ENCODE data around the gene GTPBP2. TPM values are rescaled to one million over a fixed set of nuclear protein-coding genes. Genes with fewer than 3 reads are reported as not detected.

The GTPBP2 gene
- polyA plus RNA-seq, 1 donor (not counting 4 experiments of a cell fraction or from before 2014, with no cell fraction given), result 59.5 TPM

- peaks cover 34 to 60% of the 10 kb centered on the region in 2 experiments for H3K36me3 ChIP-seq (ENCODE audit: control insufficient read depth in 2 of 2, extremely low read depth in 1 of 2, insufficient read depth in 2 of 2, low read length in 2 of 2)
Observed at GRCh38 chr6:43674921-43675320, 45.9 kb upstream of the GTPBP2 start.

GRCh38 chr6:43674291-43674690 lies 45.2 kb upstream of the GTPBP2 start:
- DNase-seq (ENCODE audit: low read depth, low spot score) (no peak), FAIRE-seq (no peak)
- H3K4me1 ChIP-seq (ENCODE audit: control insufficient read depth, extremely low read depth, insufficient read depth, low read length), result peaks cover 7% of the 10 kb centered on the region
- H3K9ac ChIP-seq (ENCODE audit: control insufficient read depth, extremely low read depth, insufficient read depth, low read length), result no peak overlapping the region
- H3K9me1 ChIP-seq (ENCODE audit: control insufficient read depth, extremely low read depth, insufficient read depth, low read length), result peaks cover 2% of the 10 kb centered on the region
- H3K36me3 ChIP-seq (ENCODE audit: control insufficient read depth in 2 of 2, extremely low read depth in 1 of 2, insufficient read depth in 2 of 2, low read length in 2 of 2), result peaks cover 34 to 54% of the 10 kb centered on the region in 2 experiments
- no peaks in the 10 kb centered on the region for H3K79me2 ChIP-seq (ENCODE audit: control insufficient read depth, insufficient read depth, low read length)
- no peak overlapping the region for H3K4me2 ChIP-seq (ENCODE audit: control insufficient read depth, extremely low read depth, insufficient read depth, low read depth, low read length)
- no peak overlapping the region for H3K27ac ChIP-seq (ENCODE audit: control insufficient read depth, insufficient read depth, low read length)
- H3K4me3 ChIP-seq (ENCODE audit: control insufficient read depth in 2 of 3, extremely low read depth in 1 of 3, insufficient read depth in 2 of 3, low read depth in 1 of 3, low read length in 3 of 3), result no peak overlapping the region
- no peaks in the 10 kb centered on the region for H3K27me3 ChIP-seq (ENCODE audit: control insufficient read depth, extremely low read depth, insufficient read depth, low read length)
- H3K9me3 ChIP-seq (ENCODE audit: control insufficient read depth, low read depth, low read length), result no peaks in the 10 kb centered on the region
- no peaks in the 10 kb centered on the region for H4K20me1 ChIP-seq (ENCODE audit: control insufficient read depth, extremely low read depth, insufficient read depth, low read length)
- dilution Hi-C loops (cut with MboI; ENCODE audit: extremely low pct_ligation_motif_present, low sequenced_read_pairs), result no loop called here
- no peak for TF ChIP-seq EZH2 (IDR thresholded peaks at IDR 0.05; ENCODE audit: low read length)
- TF ChIP-seq CTCF (optimal IDR thresholded peaks at IDR 0.05 in 1 of 3, IDR thresholded peaks at IDR 0.05 in 1 of 3, conservative IDR thresholded peaks at IDR 0.05 in 1 of 3; ENCODE audit: extremely low read depth in 1 of 3, insufficient read depth in 2 of 3, low read length in 3 of 3), result no peak
- no peak overlapping the region for H2AFZ ChIP-seq (ENCODE audit: control insufficient read depth, low read length)

More at GRCh38 chr6:43674921-43675320, 45.9 kb upstream of the GTPBP2 start:
- no peak overlapping the region for H3K4me2 ChIP-seq (ENCODE audit: control insufficient read depth, extremely low read depth, insufficient read depth, low read depth, low read length)
- no peaks in the 10 kb centered on the region for H4K20me1 ChIP-seq (ENCODE audit: control insufficient read depth, extremely low read depth, insufficient read depth, low read length)
- peaks cover 4% of the 10 kb centered on the region for H3K4me1 ChIP-seq (ENCODE audit: control insufficient read depth, extremely low read depth, insufficient read depth, low read length)
- no peak for DNase-seq (ENCODE audit: low read depth, low spot score)
- no peaks in the 10 kb centered on the region for H3K79me2 ChIP-seq (ENCODE audit: control insufficient read depth, insufficient read depth, low read length)
- no peaks in the 10 kb centered on the region for H3K9me1 ChIP-seq (ENCODE audit: control insufficient read depth, extremely low read depth, insufficient read depth, low read length)
- H3K4me3 ChIP-seq (ENCODE audit: control insufficient read depth in 2 of 3, extremely low read depth in 1 of 3, insufficient read depth in 2 of 3, low read depth in 1 of 3, low read length in 3 of 3), result no peak overlapping the region
- no peak overlapping the region for H3K27ac ChIP-seq (ENCODE audit: control insufficient read depth, insufficient read depth, low read length)
- no peak for FAIRE-seq
- no peak overlapping the region for H3K9ac ChIP-seq (ENCODE audit: control insufficient read depth, extremely low read depth, insufficient read depth, low read length)
- no peak for TF ChIP-seq CTCF (optimal IDR thresholded peaks at IDR 0.05 in 1 of 3, IDR thresholded peaks at IDR 0.05 in 1 of 3, conservative IDR thresholded peaks at IDR 0.05 in 1 of 3; ENCODE audit: extremely low read depth in 1 of 3, insufficient read depth in 2 of 3, low read length in 3 of 3)
- no peak for TF ChIP-seq EZH2 (IDR thresholded peaks at IDR 0.05; ENCODE audit: low read length)
- no peaks in the 10 kb centered on the region for H3K27me3 ChIP-seq (ENCODE audit: control insufficient read depth, extremely low read depth, insufficient read depth, low read length)
- no peaks in the 10 kb centered on the region for H3K9me3 ChIP-seq (ENCODE audit: control insufficient read depth, low read depth, low read length)
- dilution Hi-C loops (cut with MboI; ENCODE audit: extremely low pct_ligation_motif_present, low sequenced_read_pairs), result no loop called here
- H2AFZ ChIP-seq (ENCODE audit: control insufficient read depth, low read length), result no peak overlapping the region

Measured in keratinocyte (primary cell).